Measurements from ENCODE around the gene CARM1. TPM values are rescaled to one million over a fixed set of nuclear protein-coding genes. Genes with fewer than 3 reads are reported as not detected.

Gene CARM1
- total and polyA plus RNA-seq, 2 of the 13 experiments (the other 11 are each of a cell fraction or from before 2014, with no cell fraction given), result 27.6 to 55.8 TPM

GRCh38 chr19:10835754-10836478 is 35.4 kb upstream of the CARM1 start, which contains the start of gene TMED1 (continued):
- TF ChIP-seq HNF1A (IDR thresholded peaks at IDR 0.05; ENCODE audit: low read depth), result no peak
- peak; percentile 56 for TF ChIP-seq HNF1A (CRISPR knock-in tag; IDR thresholded peaks at IDR 0.05; ENCODE audit: borderline replicate concordance)
- TF ChIP-seq PATZ1 (CRISPR knock-in tag; IDR thresholded peaks at IDR 0.05), result peak; percentile 85
- TF ChIP-seq HIVEP1 (CRISPR knock-in tag; IDR thresholded peaks at IDR 0.05), result no peak
- peak; percentile 73 for TF ChIP-seq ETV6 (CRISPR knock-in tag; conservative IDR thresholded peaks at IDR 0.05)
- TF ChIP-seq GMEB2 (CRISPR knock-in tag; IDR thresholded peaks at IDR 0.05; ENCODE audit: low read depth), result peak; percentile 16; the same call in 1 of the 2 replicates
- TF ChIP-seq FLYWCH1 (CRISPR knock-in tag; IDR thresholded peaks at IDR 0.05), result no peak
- peak; percentile 66 for TF ChIP-seq SAP130 (CRISPR knock-in tag; IDR thresholded peaks at IDR 0.05; ENCODE audit: low read depth)
- no peak for TF ChIP-seq MAFK (conservative IDR thresholded peaks at IDR 0.05 in 1 of 2, IDR thresholded peaks at IDR 0.05 in 1 of 2; ENCODE audit: low read length in 2 of 2)
- no peak for TF ChIP-seq ZNF687 (CRISPR knock-in tag; IDR thresholded peaks at IDR 0.05)
- TF ChIP-seq DMTF1 (CRISPR knock-in tag; IDR thresholded peaks at IDR 0.05), result peak; percentile 83
- TF ChIP-seq ZNF207 (IDR thresholded peaks at IDR 0.05; ENCODE audit: borderline replicate concordance), result no peak
- TF ChIP-seq CHD2 (IDR thresholded peaks at IDR 0.05; ENCODE audit: low read depth, low read length), result no peak
- TF ChIP-seq SMAD9 (CRISPR knock-in tag; IDR thresholded peaks at IDR 0.05), result no peak
